Measurements from ENCODE around the gene CHAT. TPM values are rescaled to one million over a fixed set of nuclear protein-coding genes. Genes with fewer than 3 reads are reported as not detected.

The CHAT gene
- total RNA-seq, 1 experiment from 2014 or later: not detected

GRCh38 chr10:49605216-49605938 lies 8.5 kb upstream of the CHAT start:
- intact Hi-C loops (cut with micrococcal nuclease): loop anchor here (10.0 kb wide), 1 partner anchor 159 kb away; the partner anchor contains the start of gene OGDHL
- CTCF ChIA-PET: interaction anchor here (0.6 to 2.7 kb wide), 3 partner anchors 11 to 1008 kb away, joined by 3 to 29 read pairs (median 3); no protein-coding TSS in a partner anchor
- Mint-ChIP-seq H3K4me3 (ENCODE audit: unreplicated experiment) (no peak overlapping the region), H3K27me3 (ENCODE audit: insufficient read depth, unreplicated experiment) (peaks cover 57% of the 10 kb centered on the region), H3K9me3 (ENCODE audit: unreplicated experiment) (no peaks in the 10 kb centered on the region), H3K36me3 (ENCODE audit: insufficient read depth, unreplicated experiment) (no peaks in the 10 kb centered on the region), H3K27ac (ENCODE audit: low read depth, unreplicated experiment) (no peak overlapping the region), H3K4me1 (ENCODE audit: insufficient read depth, unreplicated experiment) (peaks cover 15% of the 10 kb centered on the region)
- DNase-seq (ENCODE audit: unreplicated experiment): peak; percentile 30
- POLR2A ChIA-PET: interaction anchor here (0.7 to 1.6 kb wide), 2 partner anchors 10 to 415 kb away, joined by 3 read pairs; no protein-coding TSS in a partner anchor
- no TSS peak for BruUV-seq (replicated peaks)
- TF ChIP-seq, protein P1, sequence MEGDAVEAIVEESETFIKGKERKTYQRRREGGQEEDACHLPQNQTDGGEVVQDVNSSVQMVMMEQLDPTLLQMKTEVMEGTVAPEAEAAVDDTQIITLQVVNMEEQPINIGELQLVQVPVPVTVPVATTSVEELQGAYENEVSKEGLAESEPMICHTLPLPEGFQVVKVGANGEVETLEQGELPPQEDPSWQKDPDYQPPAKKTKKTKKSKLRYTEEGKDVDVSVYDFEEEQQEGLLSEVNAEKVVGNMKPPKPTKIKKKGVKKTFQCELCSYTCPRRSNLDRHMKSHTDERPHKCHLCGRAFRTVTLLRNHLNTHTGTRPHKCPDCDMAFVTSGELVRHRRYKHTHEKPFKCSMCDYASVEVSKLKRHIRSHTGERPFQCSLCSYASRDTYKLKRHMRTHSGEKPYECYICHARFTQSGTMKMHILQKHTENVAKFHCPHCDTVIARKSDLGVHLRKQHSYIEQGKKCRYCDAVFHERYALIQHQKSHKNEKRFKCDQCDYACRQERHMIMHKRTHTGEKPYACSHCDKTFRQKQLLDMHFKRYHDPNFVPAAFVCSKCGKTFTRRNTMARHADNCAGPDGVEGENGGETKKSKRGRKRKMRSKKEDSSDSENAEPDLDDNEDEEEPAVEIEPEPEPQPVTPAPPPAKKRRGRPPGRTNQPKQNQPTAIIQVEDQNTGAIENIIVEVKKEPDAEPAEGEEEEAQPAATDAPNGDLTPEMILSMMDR (IDR thresholded peaks at IDR 0.05; ENCODE audit: unreplicated experiment): no peak

- no peak for DNase-seq (ENCODE audit: unreplicated experiment)
- no peaks in the 10 kb centered on the region for H3K9me3 Mint-ChIP-seq (ENCODE audit: unreplicated experiment)
- H3K4me1 Mint-ChIP-seq (ENCODE audit: insufficient read depth, unreplicated experiment): peaks cover 15% of the 10 kb centered on the region
- no peaks in the 10 kb centered on the region for H3K36me3 Mint-ChIP-seq (ENCODE audit: insufficient read depth, unreplicated experiment)
- ChIA-PET POLR2A (interaction anchor here (0.7 to 1.6 kb wide), 2 partner anchors 11 to 414 kb away, joined by 3 read pairs; no protein-coding TSS in a partner anchor), CTCF (interaction anchor here (0.7 to 2.7 kb wide), 2 partner anchors 12 to 1009 kb away, joined by 3 to 29 read pairs; no protein-coding TSS in a partner anchor)
- H3K4me3 Mint-ChIP-seq (ENCODE audit: unreplicated experiment): no peak overlapping the region
- no peak overlapping the region for H3K27ac Mint-ChIP-seq (ENCODE audit: low read depth, unreplicated experiment)
- peaks cover 57% of the 10 kb centered on the region for H3K27me3 Mint-ChIP-seq (ENCODE audit: insufficient read depth, unreplicated experiment)
- BruUV-seq (replicated peaks): no TSS peak
- intact Hi-C loops (cut with micrococcal nuclease): loop anchor here (10.0 kb wide), 1 partner anchor 159 kb away; the partner anchor contains the start of gene OGDHL
- TF ChIP-seq, protein P1 (IDR thresholded peaks at IDR 0.05; ENCODE audit: unreplicated experiment): no peak
Measured at GRCh38 chr10:49605939-49606509, 7.8 kb upstream of the CHAT start.

DNA sequence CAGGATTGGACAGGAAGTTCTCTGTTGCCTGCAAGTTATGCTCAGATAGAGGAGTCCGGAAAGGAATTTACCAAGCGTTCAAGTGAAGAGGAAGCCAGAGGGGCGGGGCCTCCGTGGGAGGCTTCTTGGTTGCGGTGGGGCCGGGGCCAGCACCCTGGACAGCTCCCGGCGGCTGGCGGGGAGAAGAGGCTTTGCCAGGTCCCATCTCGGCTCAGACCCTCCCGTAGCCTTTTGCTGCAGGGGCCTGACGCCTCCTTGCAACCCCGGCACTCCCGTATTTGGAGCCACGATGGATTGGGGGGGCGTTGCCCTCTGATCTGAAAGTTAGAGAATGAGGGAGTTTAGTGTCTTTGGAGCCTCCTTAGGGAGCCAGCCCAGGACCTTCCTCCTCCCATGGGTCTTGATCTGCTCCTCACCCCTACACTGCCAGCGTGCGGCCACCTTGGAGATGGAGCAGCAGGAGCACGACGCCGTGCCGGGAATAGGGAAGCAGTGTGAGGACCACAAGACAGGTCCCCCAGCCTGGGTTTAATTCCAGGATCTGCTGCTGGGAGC lies 6.8 kb upstream of the CHAT start:
- no TSS peak for BruUV-seq (replicated peaks)
- intact Hi-C loops (cut with micrococcal nuclease): loop anchor here (10.0 kb wide), 1 partner anchor 158 kb away; the partner anchor contains the start of gene OGDHL
- Mint-ChIP-seq H3K4me1 (ENCODE audit: insufficient read depth, unreplicated experiment) (peaks cover 11% of the 10 kb centered on the region), H3K27me3 (ENCODE audit: insufficient read depth, unreplicated experiment) (peaks cover 63% of the 10 kb centered on the region), H3K27ac (ENCODE audit: low read depth, unreplicated experiment) (no peak overlapping the region), H3K9me3 (ENCODE audit: unreplicated experiment) (no peaks in the 10 kb centered on the region), H3K4me3 (ENCODE audit: unreplicated experiment) (no peak overlapping the region), H3K36me3 (ENCODE audit: insufficient read depth, unreplicated experiment) (no peaks in the 10 kb centered on the region)
- CTCF ChIA-PET: interaction anchor here (2.7 kb wide), 1 partner anchor 13 kb away, joined by 29 read pairs; no protein-coding TSS in a partner anchor
- POLR2A ChIA-PET: no interaction called here
- DNase-seq (ENCODE audit: unreplicated experiment): peak; percentile 67
- TF ChIP-seq, protein P1 (IDR thresholded peaks at IDR 0.05; ENCODE audit: unreplicated experiment): no peak

Measured in MCF 10A (cell line).